Urothelium cell line (cell line): ENCODE data around the gene FRMD4A.

Experiments used
- DNase-seq: peaks from one replicate; pipeline ENCODE4 v3.0.0; 2011; ENCODE audit warnings: low spot score, mixed read lengths
- FAIRE-seq: peaks from 2 replicates; lab custom pipeline; 2011; peaks lifted over from hg19 to GRCh38; lab: Jason Lieb, UNC

The FRMD4A gene

GRCh38 chr10:14345262-14345661, 14.5 kb upstream of the FRMD4A start:
- FAIRE-seq (no peak), DNase-seq (no peak)

- no peak for FAIRE-seq
- no peak for DNase-seq
Observed at GRCh38 chr10:14340051-14340744, 9.5 kb upstream of the FRMD4A start.

- FAIRE-seq (no peak), DNase-seq (no peak)
Observed at GRCh38 chr10:14336736-14337135, 6.0 kb upstream of the FRMD4A start.

- FAIRE-seq = no peak
Observed at GRCh38 chr10:14334771-14335170, 4.0 kb upstream of the FRMD4A start.

GRCh38 chr10:14333606-14334005, 2.9 kb upstream of the FRMD4A start:
- FAIRE-seq (no peak), DNase-seq (no peak)

More at GRCh38 chr10:14334771-14335170, 4.0 kb upstream of the FRMD4A start:
- DNase-seq = no peak

- FAIRE-seq (no peak), DNase-seq (no peak)
Observed at GRCh38 chr10:14332903-14333302, 2.2 kb upstream of the FRMD4A start.

GRCh38 chr10:14329746-14330173, 964 bp downstream of the FRMD4A start:
- FAIRE-seq = no peak
- no peak for DNase-seq

GRCh38 chr10:14328881-14329672, 1.6 kb downstream of the FRMD4A start:
- DNase-seq (no peak), FAIRE-seq (no peak)

- FAIRE-seq = no peak
- DNase-seq = no peak
Observed at GRCh38 chr10:14327527-14327926, 3.2 kb downstream of the FRMD4A start.

- FAIRE-seq = no peak
- DNase-seq = no peak
Observed at GRCh38 chr10:14326581-14326980, 4.1 kb downstream of the FRMD4A start.

- DNase-seq (no peak), FAIRE-seq (no peak)
Observed at GRCh38 chr10:14325325-14325955, 5.3 kb downstream of the FRMD4A start.

GRCh38 chr10:14322526-14323188, 8.1 kb downstream of the FRMD4A start:
- DNase-seq = no peak

GRCh38 chr10:14318007-14318406, 12.7 kb downstream of the FRMD4A start:
- no peak for DNase-seq
- FAIRE-seq = no peak

More at GRCh38 chr10:14322526-14323188, 8.1 kb downstream of the FRMD4A start:
- FAIRE-seq = no peak

GRCh38 chr10:14312014-14312413, 18.7 kb downstream of the FRMD4A start:
- DNase-seq (no peak), FAIRE-seq (no peak)

- no peak for FAIRE-seq
- no peak for DNase-seq
Observed at GRCh38 chr10:14311206-14311957, 19.3 kb downstream of the FRMD4A start.

- DNase-seq = no peak
- FAIRE-seq = no peak
Observed at GRCh38 chr10:14309593-14309992, 21.1 kb downstream of the FRMD4A start.

- DNase-seq = no peak
- FAIRE-seq = no peak
Observed at GRCh38 chr10:14306190-14306589, 24.5 kb downstream of the FRMD4A start.

- DNase-seq (no peak), FAIRE-seq (no peak)
Observed at GRCh38 chr10:14304046-14304445, 26.7 kb downstream of the FRMD4A start.

GRCh38 chr10:14302035-14302434, 28.7 kb downstream of the FRMD4A start:
- FAIRE-seq (no peak), DNase-seq (no peak)

- no peak for DNase-seq
- no peak for FAIRE-seq
Observed at GRCh38 chr10:14299556-14299955, 31.2 kb downstream of the FRMD4A start.
